Measurements from ENCODE around the gene FAM13A.
A peak's percentile ranks its signal among the peaks of the same experiment; 100 is the strongest.
"Not testable (repeated sequence)": the region's sequence is repeated elsewhere in the genome, so short reads cannot be mapped to it uniquely, and the experiment has no call there.

FAM13A gene

DNA sequence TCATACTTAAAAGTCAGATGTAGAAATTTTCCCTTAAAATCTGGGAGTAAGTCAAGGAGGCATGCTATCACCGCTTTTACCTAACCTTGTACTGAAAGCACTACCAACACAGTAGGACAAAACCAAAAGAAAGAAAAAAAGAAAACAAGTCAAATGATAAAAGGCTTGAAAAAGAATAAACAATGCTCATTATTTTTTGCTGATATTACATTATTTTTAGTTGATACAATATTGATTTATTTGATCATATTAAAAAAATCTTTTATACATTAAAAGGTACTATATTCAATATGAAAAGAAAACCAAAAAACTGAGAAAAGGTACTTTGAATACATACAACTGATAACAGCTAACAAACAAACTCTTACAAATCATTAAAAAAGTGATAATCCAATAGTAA, 164.3 kb downstream of the FAM13A start:
- no peak for DNase-seq

DNA sequence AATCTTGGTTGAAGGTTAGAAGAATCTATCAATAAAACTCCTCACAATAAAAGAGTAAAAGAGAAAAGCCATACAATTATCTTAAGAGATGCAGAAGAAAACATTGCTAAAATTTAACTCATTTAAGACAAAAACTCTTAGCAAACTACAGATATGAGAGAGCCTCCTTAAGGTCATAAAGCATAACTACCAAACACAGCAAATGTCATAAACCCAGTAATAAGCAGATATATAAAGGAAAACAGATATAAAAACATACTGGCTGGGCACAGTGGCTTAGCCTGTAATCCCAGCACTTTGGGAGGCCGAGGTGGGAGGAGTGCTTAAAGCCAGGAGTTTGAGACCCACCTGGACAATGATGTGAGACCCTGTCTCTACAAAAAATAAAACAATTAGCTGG, 165.3 kb downstream of the FAM13A start:
- no peak for DNase-seq

DNA sequence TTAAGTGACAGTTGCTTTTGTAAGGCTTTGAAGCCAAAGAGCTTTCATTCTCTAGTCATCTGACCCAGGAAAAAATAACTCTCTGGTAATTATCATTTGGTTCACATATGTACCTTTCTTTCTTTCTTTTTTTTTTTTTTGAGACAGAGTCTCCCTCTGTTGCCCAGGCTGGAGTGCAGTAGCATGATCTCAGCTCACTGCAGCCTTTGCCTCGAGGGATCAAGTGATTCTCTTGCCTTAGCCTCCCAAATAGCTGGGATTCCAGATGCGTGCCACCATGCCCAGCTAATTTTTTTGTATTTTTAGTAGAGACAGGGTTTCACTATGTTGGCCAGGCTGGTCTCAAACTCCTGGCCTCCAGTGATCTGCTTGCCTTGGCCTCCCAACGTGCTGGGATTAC, 169.6 kb downstream of the FAM13A start:
- DNase-seq = not testable (repeated sequence)

DNA sequence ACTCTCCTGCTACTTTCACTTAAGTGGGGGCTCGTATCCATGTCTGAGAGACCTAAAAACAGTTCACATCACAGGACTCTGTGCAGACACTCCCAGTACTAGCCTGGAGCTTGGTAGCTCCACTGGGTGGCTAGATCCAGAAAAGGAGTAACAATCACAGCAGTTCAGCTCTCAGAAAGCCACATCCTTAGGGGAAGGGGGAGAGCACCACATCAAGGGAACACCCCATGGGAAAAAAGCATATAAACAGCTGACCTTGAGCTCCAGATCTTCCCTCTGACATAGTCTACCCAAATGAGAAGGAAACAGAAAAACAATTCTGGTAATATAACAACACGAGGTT, 175.8 kb downstream of the FAM13A start:
- no peak for DNase-seq

DNA sequence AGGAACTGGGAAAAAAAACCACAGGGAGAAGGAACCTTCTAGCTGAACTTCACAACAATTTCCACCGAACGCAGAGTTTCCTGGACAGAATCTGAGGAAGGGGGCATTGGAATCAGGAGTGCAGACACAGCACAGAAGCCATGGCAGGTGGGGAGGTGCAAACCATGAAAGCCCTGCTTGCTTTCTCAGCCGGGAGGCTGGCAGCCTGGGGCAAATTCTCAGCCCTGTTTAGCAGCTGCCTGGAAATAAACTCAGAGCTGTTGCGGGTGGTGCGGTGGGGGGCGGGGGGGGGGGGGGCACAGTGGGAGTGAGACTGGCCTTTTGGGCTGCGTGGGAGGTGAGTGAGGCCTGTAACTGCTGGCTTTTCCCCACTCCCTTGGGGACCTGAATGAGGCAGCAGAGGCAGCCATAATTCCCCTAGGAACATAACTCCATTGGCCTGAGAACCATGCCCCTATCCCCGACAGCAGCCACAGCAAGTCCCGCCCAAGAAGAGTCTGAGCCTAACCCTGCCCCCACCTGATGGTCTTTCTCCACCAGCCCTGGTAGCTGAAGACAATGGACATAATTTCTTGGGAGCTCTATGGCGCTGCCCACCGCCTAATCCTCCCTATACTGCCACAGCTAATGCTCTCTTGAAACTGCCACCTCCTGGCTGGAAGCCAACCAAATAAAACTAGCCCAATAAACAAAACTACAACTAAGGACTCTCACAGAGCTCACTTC, 176.3 kb downstream of the FAM13A start:
- DNase-seq = no peak

DNA sequence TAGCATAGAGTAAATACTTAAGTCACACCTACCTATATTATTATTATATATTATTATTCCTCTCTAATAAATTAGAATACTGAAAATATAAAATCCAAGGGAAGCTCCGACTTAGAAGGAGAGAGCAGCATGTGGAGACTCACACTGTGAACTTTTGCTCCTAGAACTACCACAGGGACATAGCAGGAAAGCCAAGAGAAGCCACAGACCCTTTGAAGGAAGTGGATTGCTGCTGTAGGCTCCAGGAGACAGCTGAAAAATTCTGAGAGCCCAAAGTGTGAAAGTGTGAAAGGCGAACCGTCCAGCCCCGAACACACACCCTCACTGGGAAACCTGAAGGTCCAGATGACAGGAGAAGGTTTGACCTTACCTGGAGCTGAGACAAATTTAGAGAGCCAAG, 177.0 kb downstream of the FAM13A start:
- no peak for DNase-seq

DNA sequence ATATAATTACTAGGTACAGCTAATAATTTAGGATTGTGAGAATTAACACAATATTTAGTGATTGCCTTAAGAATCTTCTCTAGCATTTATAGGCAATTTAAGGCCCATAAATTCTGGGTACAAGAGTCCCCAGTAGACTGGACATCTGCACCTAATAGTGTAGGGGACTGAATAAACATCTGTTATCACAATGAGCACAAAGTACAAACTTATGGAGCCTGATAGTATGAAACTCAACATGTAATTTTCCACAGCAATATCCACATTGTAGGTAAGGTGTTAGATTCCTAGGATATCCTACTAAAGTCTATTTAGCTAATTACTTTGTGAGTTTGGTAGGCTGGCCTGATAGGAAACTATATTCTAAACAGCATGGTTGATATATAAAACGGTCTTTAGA, 178.3 kb downstream of the FAM13A start:
- DNase-seq = no peak

DNA sequence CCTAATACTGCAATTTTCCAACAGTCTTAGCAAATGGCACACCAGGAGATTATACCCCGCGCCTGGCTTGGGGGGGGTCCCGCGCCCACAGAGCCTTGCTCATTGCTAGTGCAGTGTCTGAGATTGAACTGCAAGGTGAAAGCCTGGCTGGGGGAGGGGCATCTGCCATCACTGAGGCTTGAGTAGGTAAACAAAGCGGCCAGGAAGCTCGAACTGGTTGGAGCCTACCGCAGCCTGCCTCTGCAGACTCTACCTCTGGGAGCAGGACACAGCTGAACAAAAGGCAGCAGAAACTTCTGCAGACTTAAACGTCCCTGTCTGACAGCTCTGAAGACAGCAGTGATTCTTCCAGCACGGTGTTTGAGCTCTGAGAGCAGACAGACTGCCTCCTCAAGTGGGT, 186.6 kb downstream of the FAM13A start:
- DNase-seq = no peak

DNA sequence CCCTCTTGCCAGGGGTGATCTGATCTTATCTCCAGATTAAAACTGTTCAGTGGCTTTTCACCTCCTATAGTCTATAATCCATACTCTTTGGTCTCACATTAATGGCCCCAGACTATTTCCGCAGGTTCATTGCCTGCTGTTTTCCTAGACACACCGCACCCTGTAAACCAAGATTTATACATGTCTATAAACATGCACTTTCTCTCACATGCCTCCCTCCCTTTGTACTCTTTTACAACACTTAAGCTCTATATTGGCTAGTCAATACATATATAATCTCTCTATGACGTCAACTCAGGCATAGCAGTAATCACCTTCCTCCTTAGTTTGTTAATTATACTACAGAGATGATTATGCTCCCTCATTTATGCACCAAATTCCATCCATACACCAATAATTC, 188.5 kb downstream of the FAM13A start:
- no peak for DNase-seq

DNA sequence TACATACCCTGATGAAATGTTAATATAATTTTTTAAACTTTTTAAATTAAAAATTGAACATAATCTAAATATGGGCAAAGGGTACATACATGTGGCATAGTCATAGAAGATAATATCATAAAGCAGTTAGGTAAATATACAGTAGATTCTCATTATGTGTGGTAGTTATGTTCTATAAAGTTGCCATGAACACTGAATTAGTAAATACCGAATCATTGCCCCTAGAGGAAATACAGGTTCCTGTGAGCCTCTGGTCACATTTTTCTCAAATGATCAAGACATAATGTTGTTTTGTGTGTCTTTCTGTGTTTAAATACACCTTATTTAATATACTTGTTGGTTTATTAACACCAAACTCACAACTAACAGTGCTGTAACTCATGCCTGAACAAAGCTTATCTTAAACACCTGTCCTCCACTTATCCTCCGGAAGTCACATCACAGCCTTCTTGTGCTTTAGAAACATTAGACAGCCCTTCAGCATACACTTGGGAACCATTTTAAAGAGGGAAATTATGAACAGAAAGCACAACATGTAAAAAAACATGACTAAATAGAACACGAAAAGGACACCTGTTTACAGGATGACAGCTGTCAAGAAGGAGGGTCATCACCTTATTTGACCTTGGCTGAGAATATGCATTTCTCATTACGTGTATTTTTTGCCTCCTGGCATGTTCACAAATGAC, 190.0 kb downstream of the FAM13A start:
- peak; percentile 16 for DNase-seq

DNA sequence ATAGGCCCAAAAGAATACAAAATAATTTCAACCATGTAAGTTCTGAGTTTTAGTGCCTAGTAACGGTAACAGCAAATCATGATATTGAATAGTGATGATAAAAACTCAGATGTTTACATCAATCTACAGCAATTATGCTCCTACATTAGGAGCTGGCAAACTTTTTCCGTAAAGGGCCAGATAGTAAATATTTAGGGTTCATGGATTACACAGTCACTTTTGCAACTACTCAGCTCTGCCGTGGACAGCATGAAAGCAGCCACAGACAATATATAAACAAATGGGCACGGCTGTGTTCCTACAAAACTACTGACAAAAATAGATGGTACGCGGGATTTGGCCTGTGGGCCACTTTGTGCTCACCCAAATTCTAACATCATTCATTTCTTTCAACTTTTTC, 191.5 kb downstream of the FAM13A start:
- DNase-seq = no peak

DNA sequence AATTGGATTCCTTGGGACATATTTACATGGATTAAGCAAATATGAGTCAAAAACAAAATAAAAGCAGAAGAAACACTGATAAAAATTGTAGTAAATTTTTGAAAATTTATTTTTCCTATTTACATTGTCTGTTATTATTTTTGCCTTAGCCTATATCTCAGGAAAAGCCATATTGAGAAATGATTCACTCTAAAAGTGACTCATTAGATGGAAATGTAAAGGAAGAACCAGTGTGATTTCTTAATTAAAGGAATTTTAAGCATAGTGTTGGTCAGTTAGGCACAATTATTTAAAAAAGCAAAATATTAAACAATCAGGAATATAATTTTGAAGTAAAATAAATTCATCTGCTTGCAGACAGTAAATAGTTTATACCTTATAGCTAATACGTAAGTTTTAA, 191.9 kb downstream of the FAM13A start:
- no peak for DNase-seq

DNA sequence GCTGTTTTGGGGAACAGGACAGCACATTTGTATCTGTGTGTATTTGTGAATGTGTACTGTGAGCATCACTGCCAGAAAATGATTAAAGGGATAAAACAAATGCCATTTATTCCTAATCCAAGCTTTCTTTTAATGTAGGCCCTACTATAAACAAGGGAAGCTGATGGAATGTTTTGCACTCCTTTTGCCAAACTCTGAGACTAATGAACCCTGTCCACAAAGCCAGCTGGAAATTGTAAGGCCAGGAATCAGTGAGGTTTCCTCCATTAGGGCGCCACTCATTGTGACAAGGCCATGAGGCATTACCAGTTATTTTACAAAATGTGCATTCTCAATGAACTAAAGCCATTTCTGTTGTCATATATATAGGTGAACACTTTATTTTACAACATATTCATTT, 196.4 kb downstream of the FAM13A start:
- DNase-seq = no peak

DNA sequence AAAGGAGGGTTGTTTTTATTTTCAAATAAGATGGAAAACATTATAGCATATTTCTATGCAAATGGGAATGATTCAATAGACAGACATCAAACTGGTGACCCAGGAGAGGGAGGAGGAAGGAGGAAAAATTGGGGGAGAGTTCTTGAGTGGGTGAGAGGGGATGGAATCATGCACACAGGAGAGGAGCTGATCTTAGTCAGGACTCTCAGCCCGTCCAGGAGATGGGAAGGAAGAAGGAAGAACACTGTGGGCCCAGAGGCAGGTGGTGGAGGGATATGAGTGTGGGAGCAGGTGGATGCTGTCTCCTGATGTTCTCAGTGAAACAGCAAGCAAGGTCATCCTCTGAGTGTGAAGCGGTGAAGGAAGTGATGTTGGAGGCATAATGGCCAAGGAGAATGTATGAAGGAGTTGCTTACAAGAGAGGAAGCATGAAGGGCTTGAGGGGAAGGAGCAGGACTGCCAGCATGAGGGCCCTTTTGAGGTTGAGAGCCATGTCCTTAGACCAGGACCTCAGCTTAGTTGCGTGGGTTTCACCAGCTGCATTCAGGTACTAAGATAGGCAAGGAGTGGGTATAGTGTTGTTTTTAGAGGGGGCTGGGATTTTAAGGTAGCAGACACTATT, 197.7 kb downstream of the FAM13A start:
- DNase-seq = no peak

DNA sequence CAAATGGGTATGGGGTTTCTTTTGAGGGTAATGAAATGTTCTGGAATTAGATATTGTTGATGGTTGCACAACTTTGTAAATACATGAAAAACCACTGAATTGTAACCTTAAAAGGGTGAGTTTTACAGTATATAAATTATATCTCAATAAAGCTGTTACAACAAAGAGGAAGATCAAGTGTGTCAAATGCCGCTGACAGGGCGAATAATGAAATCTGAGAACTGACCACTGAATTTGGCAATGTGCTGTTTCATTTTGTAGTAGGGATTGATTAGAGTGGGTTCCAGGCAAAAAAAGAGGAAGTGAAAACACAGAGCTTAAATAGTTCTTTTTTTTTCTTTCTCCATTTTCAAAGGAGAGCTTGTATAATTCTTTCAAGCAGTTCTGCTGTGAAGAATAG, 198.2 kb downstream of the FAM13A start:
- no peak for DNase-seq

DNA sequence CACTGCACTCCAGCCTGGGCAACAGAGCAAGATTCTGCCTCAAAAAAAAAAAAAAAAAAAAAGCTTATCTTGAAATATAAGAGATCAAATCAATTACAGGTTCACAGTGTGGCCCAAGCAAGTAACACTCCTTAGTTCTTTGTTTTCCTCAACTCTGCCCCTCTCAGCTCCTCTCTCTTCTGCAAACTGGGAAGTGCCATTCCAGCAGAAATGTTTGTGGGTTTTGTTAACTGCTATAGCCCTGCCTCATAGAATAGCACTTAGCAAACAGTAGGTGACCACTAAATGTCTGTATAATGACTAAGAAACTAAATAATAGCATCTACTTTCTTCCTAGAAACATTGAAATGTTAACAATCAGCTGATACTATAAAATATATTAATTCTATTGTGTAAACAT, 199.4 kb downstream of the FAM13A start:
- DNase-seq = no peak

DNA sequence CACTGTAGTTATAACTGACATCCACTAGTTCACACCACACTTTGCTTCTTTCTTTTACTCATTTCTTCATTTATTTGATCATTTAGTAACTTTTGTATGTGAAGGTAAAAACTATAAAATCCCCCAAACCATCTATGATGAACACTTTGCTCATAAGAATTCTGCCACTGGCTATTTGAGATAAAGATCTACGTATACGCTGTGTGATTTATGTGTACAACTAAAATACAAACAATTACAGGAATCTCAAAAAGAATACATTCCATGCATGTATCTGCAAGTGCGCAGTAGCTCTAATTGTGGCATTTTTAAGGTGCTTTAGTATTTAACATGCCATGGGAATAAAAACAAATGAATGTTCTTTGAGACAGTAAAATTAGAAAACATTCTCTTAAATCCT, 202.5 kb downstream of the FAM13A start:
- no peak for DNase-seq

DNA sequence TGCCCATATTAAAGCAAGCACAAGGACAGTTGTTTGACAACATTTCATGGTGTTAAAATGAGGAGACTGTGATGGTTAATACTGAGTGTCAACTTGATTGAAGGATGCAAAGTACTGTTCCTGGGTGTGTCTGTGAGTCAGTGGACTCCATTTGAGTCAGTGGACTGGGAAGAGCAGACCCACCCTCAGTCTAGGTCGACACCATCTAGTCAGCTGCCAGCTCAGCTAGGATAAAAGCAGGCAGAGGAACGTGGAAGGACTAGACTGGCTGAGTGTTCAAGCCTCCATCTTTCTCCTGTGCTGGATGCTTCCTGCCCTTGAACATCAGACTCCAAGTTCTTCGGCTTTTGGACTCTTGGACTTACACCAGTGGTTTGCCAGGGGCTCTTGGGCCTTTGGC, 203.4 kb downstream of the FAM13A start:
- DNase-seq = not testable (repeated sequence)

DNA sequence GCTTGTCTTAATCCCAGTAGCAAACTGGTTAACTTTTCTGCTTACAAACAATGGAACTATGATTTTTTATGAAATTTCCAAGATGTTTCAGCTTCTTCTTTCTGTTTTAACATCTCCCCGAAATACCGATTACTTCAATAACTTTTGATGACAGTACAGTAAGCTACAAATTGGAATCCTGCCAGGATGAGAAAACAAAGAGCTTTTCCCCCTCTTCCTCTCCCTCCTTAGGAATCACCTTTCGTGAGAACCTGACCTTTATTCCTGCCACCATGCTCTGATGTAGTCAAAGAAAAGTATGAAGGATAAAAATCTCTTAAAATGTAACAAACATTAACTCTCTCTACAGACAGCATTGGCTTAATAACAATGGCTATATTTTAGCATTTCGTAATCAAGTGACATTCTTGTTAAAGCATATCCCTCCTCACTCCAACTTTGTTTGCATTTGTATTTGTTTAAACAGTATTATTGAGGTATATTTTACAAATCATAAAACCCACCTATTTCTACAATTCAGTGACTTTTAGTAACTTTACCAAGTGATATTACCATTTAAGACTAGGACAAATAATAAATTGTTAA, 210.7 kb downstream of the FAM13A start:
- DNase-seq = no peak

DNA sequence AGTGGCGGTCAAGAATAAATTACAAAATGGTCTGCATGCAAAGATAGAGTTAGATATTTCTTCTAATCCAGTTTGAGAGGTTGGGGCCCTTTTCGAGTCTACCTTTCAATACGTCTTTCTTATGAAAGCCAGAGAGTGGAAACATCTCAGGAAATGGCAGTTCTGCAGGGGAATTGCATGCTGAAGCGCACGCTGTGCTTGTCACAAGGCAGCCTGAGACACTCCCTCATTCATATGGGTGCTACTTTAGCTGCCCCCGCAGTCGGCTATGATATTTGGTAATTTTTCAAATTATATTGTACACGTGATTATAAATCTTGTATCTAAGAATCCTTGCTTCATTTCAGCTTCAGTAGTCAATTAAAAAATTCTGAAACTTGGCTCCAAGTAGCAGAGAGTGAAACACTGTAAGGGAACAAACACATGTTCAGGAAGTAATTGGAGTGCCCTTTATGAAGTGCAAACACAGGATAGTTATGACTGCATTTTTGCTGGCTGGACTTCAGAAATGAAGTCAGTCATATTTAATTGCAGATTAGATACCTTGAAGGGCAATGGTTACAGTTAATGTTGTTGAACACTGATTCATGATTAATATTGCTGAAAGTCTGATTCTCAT, 213.8 kb downstream of the FAM13A start:
- no peak for DNase-seq

DNA sequence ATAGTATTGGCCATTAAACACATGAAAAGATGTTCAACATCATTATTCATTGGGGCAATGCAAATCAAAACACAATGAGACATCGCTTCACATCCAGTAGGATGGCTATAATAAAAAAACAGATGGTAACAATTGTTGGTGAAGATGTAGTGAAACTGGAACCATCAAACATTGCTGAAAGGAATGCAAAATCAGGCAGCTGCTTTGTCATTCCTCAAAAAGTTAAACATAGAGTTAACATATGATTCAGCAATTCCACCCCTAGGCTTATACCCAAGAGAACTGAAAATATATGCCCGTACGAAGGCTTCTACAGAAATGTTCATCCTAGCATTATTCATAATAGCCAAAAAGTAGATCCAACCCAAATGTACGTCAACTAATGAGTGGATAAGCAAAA, 215.3 kb downstream of the FAM13A start:
- no peak for DNase-seq

DNA sequence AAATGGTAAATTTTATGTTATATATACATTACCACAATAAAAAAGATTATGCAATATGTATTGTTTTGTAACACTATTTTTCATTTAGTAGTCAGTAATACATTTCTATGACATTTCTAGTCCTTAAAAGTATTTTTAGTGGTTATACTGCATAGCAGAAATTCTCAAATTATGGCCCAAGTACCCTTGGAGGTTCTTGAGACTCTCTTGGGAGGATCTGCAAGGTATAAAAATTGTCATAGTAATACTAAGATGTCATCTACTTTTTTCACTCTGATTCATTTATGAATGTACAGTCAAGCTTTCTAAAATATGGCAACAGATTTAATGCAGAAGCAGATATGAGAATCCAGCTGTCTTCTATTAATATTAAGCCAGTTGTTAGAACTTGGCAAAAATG, 220.8 kb downstream of the FAM13A start:
- no peak for DNase-seq

DNA sequence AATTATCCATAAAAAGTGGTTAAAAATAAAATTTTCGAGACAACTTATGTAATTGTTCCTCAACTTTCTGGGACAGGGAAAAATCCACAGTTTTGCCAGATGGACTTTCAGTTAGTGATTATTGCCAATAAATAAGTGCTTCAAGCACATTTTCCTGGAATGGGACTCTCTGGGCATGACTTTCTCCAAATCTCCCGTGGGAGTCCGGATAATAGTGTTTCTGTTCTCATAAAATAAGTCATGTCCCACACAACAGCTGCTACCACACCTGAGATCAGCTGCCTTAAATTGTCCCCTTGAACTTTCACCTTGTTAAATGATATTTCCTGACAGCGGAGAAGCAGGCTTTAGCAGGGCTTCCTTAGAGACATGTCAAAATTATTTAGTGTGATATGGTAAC, 226.0 kb downstream of the FAM13A start:
- DNase-seq = no peak

DNA sequence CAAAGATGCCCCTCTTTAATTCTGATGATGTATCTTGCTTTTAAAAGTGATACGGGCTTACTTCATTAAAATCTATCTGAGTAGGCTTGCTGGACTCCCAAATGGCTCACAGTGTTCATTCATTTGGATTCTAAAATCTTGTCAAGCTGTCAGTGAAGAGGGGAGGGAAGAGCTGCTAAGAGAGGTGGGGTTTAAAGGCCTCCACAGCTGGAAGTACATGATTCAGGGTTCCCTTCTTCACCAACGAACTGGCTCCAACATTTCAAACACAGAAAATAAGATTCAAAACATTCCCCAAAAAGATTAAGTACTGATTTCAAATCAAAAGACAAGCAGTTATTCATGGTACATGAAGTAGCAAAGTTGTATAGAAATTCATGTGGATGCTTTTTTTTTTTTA, 226.4 kb downstream of the FAM13A start:
- no peak for DNase-seq

Data from NCI-H226 (cell line).